H1 (cell line): Measurements from ENCODE around the gene TXNDC5. TPM values are rescaled to one million over a fixed set of nuclear protein-coding genes. Genes with fewer than 3 reads are reported as not detected.

ENCODE experiments used
- CTCF ChIA-PET: fragments of 300-600 bp; sonication (Branson Sonifier 250); formaldehyde crosslinking; loops from one replicate; lab custom pipeline; 2021; ENCODE audit not compliant: partially characterized antibody; lab: Charles Lee
- POLR2A ChIA-PET: fragments of 300-600 bp; sonication (Branson Sonifier 250); formaldehyde crosslinking; loops from one replicate; lab custom pipeline; 2021; ENCODE audit warnings: inconsistent platforms; ENCODE audit not compliant: partially characterized antibody; lab: Charles Lee
- DNase-seq, 2 experiments: peaks; one replicate each; pipeline versions ENCODE4 v3.0.0 to v3.0.0-alpha.2; 2010 to 2022; ENCODE audit warnings: low spot score in 2 of 2, low read depth in 1 of 2, mixed read lengths in 1 of 2
- FAIRE-seq: peaks from 2 replicates; lab custom pipeline; 2011; peaks lifted over from hg19 to GRCh38; lab: Jason Lieb, UNC
- H2AFZ ChIP-seq: 2 replicates; pipeline ENCODE4 v1.8.1; 2012; ENCODE audit warnings: low read length, inconsistent platforms
- H2AK5ac ChIP-seq: 2 replicates; pipeline ENCODE4 v1.6.1; 2013; ENCODE audit warnings: low read depth, low read length
- H2BK120ac ChIP-seq: replicated peaks from 2 replicates; pipeline ENCODE3; 2013; ENCODE audit warnings: low read depth, low read length, inconsistent platforms
- H2BK12ac ChIP-seq: 2 replicates; pipeline ENCODE4 v1.6.1; 2013; ENCODE audit warnings: low read depth, low read length
- H2BK15ac ChIP-seq: 2 replicates; pipeline ENCODE4 v1.6.1; 2013; ENCODE audit warnings: low read length
- H2BK20ac ChIP-seq: 2 replicates; pipeline ENCODE4 v1.6.1; 2013; ENCODE audit warnings: low read length
- H2BK5ac ChIP-seq: 2 replicates; pipeline ENCODE4 v1.6.1; 2013; ENCODE audit warnings: low read depth, low read length
- H3K14ac ChIP-seq: 2 replicates; pipeline ENCODE4 v1.6.1; 2013; ENCODE audit warnings: inconsistent platforms; ENCODE audit not compliant: insufficient read length
- H3K18ac ChIP-seq: 2 replicates; pipeline ENCODE4 v1.6.1; 2013; ENCODE audit warnings: low read length; ENCODE audit errors: extremely low read depth
- H3K23ac ChIP-seq: 2 replicates; pipeline ENCODE4 v1.6.1; 2013; ENCODE audit warnings: inconsistent platforms; ENCODE audit not compliant: insufficient read length
- H3K23me2 ChIP-seq: 2 replicates; pipeline ENCODE4 v1.6.1; 2013; ENCODE audit warnings: low read depth, low read length
- H3K27ac ChIP-seq: 2 replicates; pipeline ENCODE4 v1.6.1; 2011; ENCODE audit warnings: low read depth, low read length, inconsistent platforms
- H3K27me3 ChIP-seq, 4 experiments: replicated peaks in 1 of 4; 1 replicate in 1 of 4; 2 replicates in 3 of 4; pipeline versions ENCODE4 v1.6.1 to v1.8.1; 2011 to 2013; ENCODE audit warnings: low read length in 3 of 4, mild to moderate bottlenecking in 3 of 4, inconsistent platforms in 2 of 4, mixed read lengths in 2 of 4, moderate library complexity in 1 of 4; ENCODE audit not compliant: control insufficient read depth in 3 of 4, insufficient read depth in 3 of 4; ENCODE audit errors: extremely low read depth in 1 of 4
- H3K36me3 ChIP-seq, 4 experiments: 2 replicates each; pipeline versions ENCODE4 v1.6.1 to v1.8.1; 2011 to 2013; ENCODE audit warnings: mild to moderate bottlenecking in 4 of 4, low read length in 3 of 4, moderate library complexity in 2 of 4, control low read depth in 1 of 4, inconsistent platforms in 1 of 4; ENCODE audit not compliant: insufficient read depth in 4 of 4, control insufficient read depth in 2 of 4
- H3K4ac ChIP-seq: replicated peaks from 2 replicates; pipeline ENCODE3; 2013; ENCODE audit warnings: low read length, low read depth, mixed read lengths, inconsistent platforms; ENCODE audit not compliant: insufficient read length
- H3K4me1 ChIP-seq, 4 experiments: replicated peaks in 1 of 4; 1 replicate in 1 of 4; 2 replicates in 3 of 4; pipeline versions ENCODE4 v1.6.1 to v1.8.1; 2011 to 2013; ENCODE audit warnings: low read length in 3 of 4, inconsistent platforms in 2 of 4, mixed read lengths in 1 of 4; ENCODE audit not compliant: insufficient read depth in 4 of 4, control insufficient read depth in 3 of 4
- H3K4me2 ChIP-seq, 2 experiments: 2 replicates each; pipeline versions ENCODE4 v1.6.1 to v1.8.1; 2011 to 2013; ENCODE audit warnings: low read depth in 2 of 2, low read length in 2 of 2, control low read depth in 1 of 2, inconsistent platforms in 1 of 2, mild to moderate bottlenecking in 1 of 2; ENCODE audit not compliant: insufficient read depth in 1 of 2
- H3K4me3 ChIP-seq, 4 experiments: fragments of 200-600, 300-600 bp in 1 of 4; sonication (generic), shearing (Covaris generic), sonication (Bioruptor Twin) in 1 of 4; 2 replicates each; pipeline versions ENCODE4 v1.5.1 to v1.8.1; 2011 to 2016; ENCODE audit warnings: low read length in 4 of 4, low read depth in 3 of 4, control low read depth in 2 of 4, inconsistent platforms in 2 of 4, mild to moderate bottlenecking in 2 of 4, mixed read lengths in 1 of 4, moderate library complexity in 1 of 4; ENCODE audit not compliant: insufficient read depth in 2 of 4; ENCODE audit errors: extremely low read depth in 1 of 4
- H3K56ac ChIP-seq: replicated peaks from 2 replicates; pipeline ENCODE3; 2013; ENCODE audit warnings: low read depth, mild to moderate bottlenecking, mixed read lengths, low read length, inconsistent platforms; ENCODE audit not compliant: insufficient read length
- H3K79me1 ChIP-seq: 2 replicates; pipeline ENCODE4 v1.6.1; 2013; ENCODE audit warnings: low read depth, low read length, control low read depth
- H3K79me2 ChIP-seq, 2 experiments: 2 replicates each; pipeline versions ENCODE4 v1.6.1 to v1.8.1; 2012 to 2013; ENCODE audit warnings: low read length in 2 of 2, mild to moderate bottlenecking in 2 of 2, inconsistent platforms in 1 of 2; ENCODE audit not compliant: insufficient read depth in 2 of 2, control insufficient read depth in 1 of 2
- H3K9ac ChIP-seq, 4 experiments: replicated peaks in 1 of 4; 1 replicate in 1 of 4; 2 replicates in 3 of 4; pipeline versions ENCODE4 v1.6.1 to v1.8.1; 2011 to 2013; ENCODE audit warnings: low read depth in 3 of 4, low read length in 3 of 4, control low read depth in 2 of 4, mild to moderate bottlenecking in 2 of 4, moderate library complexity in 2 of 4, inconsistent platforms in 1 of 4; ENCODE audit errors: extremely low read depth in 1 of 4
- H3K9me3 ChIP-seq, 2 experiments: 2 replicates each; pipeline versions ENCODE4 v1.6.1 to v1.8.1; 2012 to 2013; ENCODE audit warnings: mild to moderate bottlenecking in 2 of 2, moderate library complexity in 2 of 2, control low read depth in 1 of 2, inconsistent platforms in 1 of 2, low read depth in 1 of 2, low read length in 1 of 2, mixed read lengths in 1 of 2; ENCODE audit not compliant: insufficient read depth in 2 of 2
- H4K20me1 ChIP-seq, 2 experiments: replicated peaks in 1 of 2; 2 replicates each; pipeline versions ENCODE3 to v1.8.1; 2011 to 2013; ENCODE audit warnings: inconsistent platforms in 2 of 2, low read length in 2 of 2, mild to moderate bottlenecking in 1 of 2; ENCODE audit not compliant: insufficient read depth in 2 of 2, control insufficient read depth in 1 of 2
- H4K5ac ChIP-seq: 2 replicates; pipeline ENCODE4 v1.6.1; 2013; ENCODE audit warnings: low read length, low read depth, mixed read lengths, inconsistent platforms; ENCODE audit not compliant: insufficient read length
- H4K8ac ChIP-seq: 2 replicates; pipeline ENCODE4 v1.8.0; 2013; ENCODE audit warnings: mild to moderate bottlenecking, moderate library complexity, low read length, inconsistent platforms; ENCODE audit not compliant: insufficient read depth; ENCODE audit errors: extremely low read depth
- H4K91ac ChIP-seq: replicated peaks from 2 replicates; pipeline ENCODE3; 2013; ENCODE audit warnings: low read length, mixed read lengths, inconsistent platforms; ENCODE audit not compliant: insufficient read length
- CHD2 ChIP-seq: IDR thresholded peaks from 2 replicates; pipeline ENCODE4 v1.6.1; 2012; ENCODE audit warnings: low read length, improper control_type of control experiment
- WGBS, 2 experiments: shearing (Covaris generic) in 1 of 2; methylation state at CpG; one replicate each; pipeline versions ENCODE4 v1.1.6 to v1.1.7; 2013 to 2015; ENCODE audit warnings: low lambda C conversion rate in 2 of 2, mixed read lengths in 2 of 2, inconsistent platforms in 1 of 2, low coverage in 1 of 2, missing lambda C conversion rate in 1 of 2; ENCODE audit not compliant: insufficient replicate concordance in 2 of 2, insufficient coverage in 1 of 2, insufficient read length in 1 of 2; ENCODE audit errors: extremely low coverage in 1 of 2, missing lambda C conversion rate in 1 of 2; 5-methylcytosine and 5-hydroxymethylcytosine counted together
- polyA plus RNA-seq, 7 experiments: library from polyadenylated mRNA; depleted of rRNA in 3 of 7; stranded (reverse) in 5 of 7; unstranded in 2 of 7; fragments of >200 nt in 5 of 7; fragments of 200-250 nt in 2 of 7; gene quantifications; 1 replicate in 5 of 7; 2 replicates in 1 of 7; 4 replicates in 1 of 7; pipeline versions ENCODE4 v1.2.1 to v1.2.3, GENCODE V29; 2011 to 2013; ENCODE audit warnings: missing spikeins in 2 of 7, mixed read lengths in 2 of 7
- total RNA-seq: library from RNA; stranded (reverse); fragmentation: NEBNext Ultra II Directional; extraction: Animal tissue kit (Norgen Biotek cat#: 25700); gene quantifications from 2 replicates; pipeline ENCODE4 v1.2.1, GENCODE V29; 2021

TXNDC5 gene
- total and polyA plus RNA-seq, 2 of the 8 experiments (the other 6 are each of a cell fraction or from before 2014, with no cell fraction given) = 114 to 172 TPM

DNA sequence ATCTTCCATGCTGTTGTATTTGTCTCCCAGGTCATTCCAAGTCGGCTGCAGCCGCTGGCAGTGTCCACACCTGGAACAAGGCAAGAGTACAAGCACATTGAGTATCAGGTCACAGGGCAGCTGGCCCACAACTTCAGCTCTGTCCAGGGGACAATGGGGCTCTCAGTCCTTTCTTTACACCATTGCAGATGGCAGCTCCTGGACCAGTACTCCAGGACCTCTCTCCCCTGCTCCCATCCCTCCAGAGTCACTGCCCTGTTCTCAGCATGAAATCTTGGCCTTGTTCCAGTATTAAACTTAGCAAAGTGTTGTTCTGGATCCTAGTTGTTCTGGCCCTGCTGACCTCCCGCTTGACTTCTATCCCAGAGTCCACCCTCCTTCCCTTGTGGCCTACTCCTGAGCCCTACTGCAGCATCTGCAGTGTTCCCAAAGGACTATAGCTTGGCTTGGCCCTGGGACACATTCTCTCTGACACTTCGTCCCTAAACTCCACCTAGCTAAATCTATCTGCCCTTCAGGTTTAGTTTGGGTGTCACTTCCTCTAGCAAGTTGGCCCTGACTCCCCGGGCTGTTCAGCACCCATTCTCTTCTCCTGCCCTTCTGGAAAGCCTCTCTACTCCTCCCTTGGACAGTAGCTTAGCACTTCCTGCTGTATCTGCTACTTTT is 5.8 kb downstream of the TXNDC5 start:
- Histone ChIP-seq H2BK15ac (no peak overlapping the region), H3K4me2 (no peak overlapping the region), H3K23ac (no peak overlapping the region), H3K9ac (no peak overlapping the region; a peak in 1 of 7 replicates), H2AFZ (no peak overlapping the region), H3K14ac (no peak overlapping the region), H3K9me3 (no peaks in the 10 kb centered on the region), H2AK5ac (no peak overlapping the region), H3K79me1 (peaks cover 13% of the 10 kb centered on the region), H2BK5ac (no peak overlapping the region), H3K4ac (no peak overlapping the region), H4K91ac (no peak overlapping the region), H3K4me3 (no peak overlapping the region), H3K56ac (no peak overlapping the region), H3K36me3 (peaks cover 12 to 45% (median 40%) of the 10 kb centered on the region in 4 experiments), H3K79me2 (peaks cover 14 to 47% of the 10 kb centered on the region in 2 experiments), H3K4me1 (peaks cover 0 to 7% (median 3%) of the 10 kb centered on the region in 4 experiments; a peak in 4 of 7 replicates), H4K8ac (no peak overlapping the region), H4K5ac (no peak overlapping the region), H3K18ac (no peak overlapping the region), H3K23me2 (peaks cover 4% of the 10 kb centered on the region; the same call in 1 of the 2 replicates), H4K20me1 (peaks cover 10 to 18% of the 10 kb centered on the region in 2 experiments), H3K27ac (no peak overlapping the region), H2BK12ac (no peak overlapping the region), H2BK20ac (no peak overlapping the region), H3K27me3 (no peaks in the 10 kb centered on the region), H2BK120ac (no peak overlapping the region)
- WGBS, 2 experiments = 90% methylated on average over 5 of the region's 5 CpGs; no CpG with 5 or more reads in 1 of the 2 experiments
- POLR2A ChIA-PET = no interaction called here
- DNase-seq (no peak), FAIRE-seq (no peak)
- CTCF ChIA-PET = interaction anchor here (0.6 to 1.3 kb wide), 4 partner anchors 10 to 88 kb away, joined by 3 to 4 read pairs (median 3); no protein-coding TSS in a partner anchor
- TF ChIP-seq CHD2 = no peak
